HG02840 (cell line): ENCODE measurements around the gene PPP1R14D.

Source experiments
- ATAC-seq: cut with Tn5 transposase; IDR thresholded peaks from one replicate; pipeline ENCODE4 v1.9.1; 2021; ENCODE audit warnings: mild to moderate bottlenecking, moderate library complexity, moderate number of reproducible peaks; ENCODE audit not compliant: unreplicated experiment, low FRiP score

Gene PPP1R14D

DNA sequence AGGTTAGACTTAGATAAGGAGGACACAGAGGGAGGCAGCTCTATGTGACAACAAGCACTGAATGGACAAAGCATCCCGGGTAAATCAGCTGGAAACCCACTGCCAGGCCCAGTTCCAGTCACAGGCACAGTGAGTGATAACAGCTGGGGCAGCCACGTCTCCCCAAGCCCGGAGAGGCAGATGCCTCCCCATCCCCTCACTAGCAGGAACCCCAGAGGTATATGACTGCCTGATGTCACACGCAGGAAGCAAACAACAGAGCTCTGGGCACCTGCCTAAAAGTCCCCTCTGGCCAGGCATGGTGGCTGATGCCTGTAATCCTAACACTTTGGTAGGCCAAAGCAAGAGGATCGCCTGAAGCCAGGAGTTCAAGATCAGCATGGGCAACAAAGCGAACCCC is 40.5 kb downstream of the PPP1R14D start:
- no peak for ATAC-seq

DNA sequence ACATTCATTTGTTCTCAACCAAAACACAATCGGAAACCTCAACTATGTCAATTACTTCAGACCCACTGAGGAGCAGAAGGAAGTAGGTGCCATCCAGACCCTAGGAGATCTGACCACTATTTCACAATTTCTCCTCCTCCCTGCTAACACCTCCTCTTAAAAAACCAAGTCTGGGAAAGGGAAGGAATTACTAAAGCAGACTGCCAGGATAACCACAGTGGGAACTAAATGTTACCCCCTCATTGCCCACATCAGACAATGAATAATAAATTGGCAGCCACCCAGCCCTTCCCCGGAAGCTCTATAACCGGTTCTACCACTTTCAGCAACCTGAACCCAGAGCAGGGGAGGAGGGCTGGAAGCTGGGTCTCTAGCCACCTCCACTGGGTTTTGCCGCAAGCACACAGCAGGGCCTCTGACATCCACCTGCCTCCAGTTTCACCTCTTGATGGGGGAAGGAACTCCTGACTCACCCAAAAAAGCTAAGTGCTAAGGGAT is 41.1 kb downstream of the PPP1R14D start:
- no peak for ATAC-seq

GRCh38 chr15:40785814-40786213 is 42.7 kb downstream of the PPP1R14D start:
- ATAC-seq: no peak

DNA sequence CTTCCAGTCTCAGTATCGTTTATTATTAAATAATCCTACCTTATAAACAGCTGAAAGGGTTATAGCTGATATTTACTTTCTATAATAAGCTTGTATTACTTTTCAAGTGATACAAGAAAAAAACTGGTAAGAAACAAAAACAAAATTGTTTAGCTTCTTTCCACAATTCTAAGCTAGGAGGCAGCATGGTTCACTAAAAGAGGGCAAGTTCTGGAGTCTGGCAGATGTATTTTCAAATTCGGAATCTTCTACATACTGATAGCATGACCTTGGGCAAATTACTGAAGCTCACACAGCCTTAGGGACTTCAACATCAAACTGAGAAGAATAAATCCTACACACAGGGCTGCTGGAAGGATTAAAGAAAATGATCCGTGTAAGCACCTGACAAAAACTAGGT is 43.3 kb downstream of the PPP1R14D start:
- ATAC-seq: no peak

DNA sequence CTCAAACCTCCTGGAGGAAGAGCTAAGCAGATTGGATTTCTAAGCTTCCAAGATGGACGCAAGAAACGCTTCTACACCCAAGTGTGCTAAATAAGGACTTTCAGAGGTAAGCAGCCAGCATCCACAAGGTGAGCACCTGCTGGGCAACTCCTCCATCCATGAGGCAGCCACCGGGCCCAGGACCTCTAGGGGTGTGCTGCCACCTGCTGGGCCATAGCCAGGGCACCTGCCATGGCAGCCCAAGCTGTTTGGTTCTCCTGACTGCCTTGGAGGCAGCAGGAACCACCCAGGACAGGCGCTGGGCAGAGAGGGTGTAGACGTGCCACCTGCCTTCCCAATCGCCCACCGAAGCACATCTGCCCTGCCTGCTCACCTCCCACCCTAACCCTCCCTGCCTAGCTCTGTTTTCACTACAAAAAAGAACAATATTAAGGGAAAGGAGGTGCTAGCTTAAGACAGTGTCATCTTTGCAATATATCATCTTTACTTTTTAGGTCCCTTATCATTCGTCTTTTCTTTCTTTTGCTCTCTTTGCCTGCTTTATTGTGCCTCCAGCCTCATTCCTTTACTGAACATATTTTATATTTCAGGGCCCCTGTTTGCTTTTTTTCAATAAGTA is 45.8 kb downstream of the PPP1R14D start:
- ATAC-seq: no peak

DNA sequence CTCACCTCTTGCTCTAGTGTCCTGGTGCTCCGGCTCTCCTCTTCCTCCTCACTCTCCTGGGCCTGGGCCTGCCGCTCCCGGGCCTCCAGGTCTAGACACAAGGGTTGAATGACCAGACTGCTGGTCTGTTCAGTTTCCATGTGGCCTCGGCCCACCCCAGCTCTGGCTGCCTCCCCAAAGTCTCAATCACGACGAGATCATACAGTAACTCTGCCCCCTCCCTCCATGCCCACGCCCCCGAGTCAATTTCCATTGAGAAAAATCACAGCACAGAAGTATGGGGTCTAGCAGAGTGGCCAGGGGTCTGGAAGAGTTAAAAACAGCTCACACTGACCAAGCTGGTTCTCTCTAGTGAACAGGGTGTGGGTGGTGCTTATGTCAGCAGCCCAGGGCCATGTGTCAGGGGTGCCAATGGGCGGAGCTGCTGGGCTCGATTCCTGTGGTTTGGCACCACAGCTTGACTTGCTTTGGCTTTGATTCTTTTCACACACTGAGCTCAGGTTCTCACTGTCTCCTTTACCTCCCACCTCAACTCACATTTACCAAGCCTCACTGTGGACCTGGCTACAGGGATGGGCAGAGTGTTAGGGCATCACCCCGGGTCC is 51.9 kb downstream of the PPP1R14D start:
- ATAC-seq: no peak

GRCh38 chr15:40775740-40776536 is 52.6 kb downstream of the PPP1R14D start:
- no peak for ATAC-seq

GRCh38 chr15:40775007-40775406 is 53.5 kb downstream of the PPP1R14D start:
- no peak for ATAC-seq

DNA sequence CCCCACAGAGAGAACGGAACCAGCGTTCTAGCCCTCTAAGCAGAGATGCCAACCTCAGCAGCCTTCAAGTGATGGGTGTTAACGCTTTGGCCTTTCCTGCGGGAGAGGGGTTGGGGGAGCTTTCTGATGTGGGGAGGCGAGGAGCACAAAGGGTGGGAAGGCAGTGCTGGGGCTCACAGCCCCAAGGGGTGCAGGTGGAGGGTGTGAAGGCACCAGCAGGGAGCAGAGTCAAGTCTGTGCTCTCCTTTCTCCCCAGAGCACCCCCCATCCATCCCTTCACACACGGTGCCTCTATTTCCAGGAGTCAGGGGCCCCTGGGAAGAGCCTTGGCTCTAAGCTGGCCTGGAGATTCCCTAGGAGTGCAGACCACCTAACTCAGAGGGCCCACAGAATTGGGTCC is 54.6 kb downstream of the PPP1R14D start:
- ATAC-seq: no peak

GRCh38 chr15:40773496-40773895 is 55.0 kb downstream of the PPP1R14D start:
- ATAC-seq: no peak

DNA sequence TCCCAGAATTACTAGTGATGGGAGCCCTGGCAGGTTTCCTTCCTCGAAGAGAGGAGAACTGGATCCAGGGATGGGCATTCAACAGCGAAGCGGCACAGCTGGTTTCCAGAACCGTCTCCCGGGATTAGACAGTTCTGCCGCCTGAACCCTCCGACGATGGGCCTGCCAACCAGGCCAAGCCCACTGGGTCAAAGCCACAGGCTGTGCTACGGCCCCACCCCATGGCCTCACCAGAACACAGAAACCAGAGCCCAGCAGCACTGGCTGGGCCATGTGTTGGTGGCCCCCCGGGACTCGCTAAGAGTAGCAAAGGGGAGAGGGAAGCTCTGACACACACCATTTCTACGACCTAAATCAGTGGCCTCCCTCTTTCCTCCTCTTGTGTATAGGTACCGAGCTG is 56.5 kb downstream of the PPP1R14D start:
- ATAC-seq: no peak

DNA sequence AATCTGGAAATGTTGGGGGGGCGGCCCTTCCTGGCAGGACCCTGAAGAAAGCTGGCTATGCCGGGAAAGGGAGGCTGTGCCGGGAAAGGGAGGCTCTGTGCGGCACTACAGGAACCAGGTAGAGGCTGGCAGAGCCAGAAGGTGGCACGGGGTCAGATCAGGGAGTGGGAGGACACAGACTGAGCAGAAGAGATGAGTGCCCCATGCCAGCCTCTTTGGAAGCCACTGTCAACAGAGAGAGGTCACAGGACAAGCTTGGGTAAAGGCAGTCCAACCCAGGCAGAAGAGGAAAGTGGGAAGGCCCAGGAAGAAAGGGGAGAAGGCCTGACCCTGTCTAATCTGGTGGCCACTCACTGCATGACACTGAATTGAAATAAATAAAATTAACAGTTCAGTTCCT is 57.3 kb downstream of the PPP1R14D start:
- ATAC-seq: no peak

DNA sequence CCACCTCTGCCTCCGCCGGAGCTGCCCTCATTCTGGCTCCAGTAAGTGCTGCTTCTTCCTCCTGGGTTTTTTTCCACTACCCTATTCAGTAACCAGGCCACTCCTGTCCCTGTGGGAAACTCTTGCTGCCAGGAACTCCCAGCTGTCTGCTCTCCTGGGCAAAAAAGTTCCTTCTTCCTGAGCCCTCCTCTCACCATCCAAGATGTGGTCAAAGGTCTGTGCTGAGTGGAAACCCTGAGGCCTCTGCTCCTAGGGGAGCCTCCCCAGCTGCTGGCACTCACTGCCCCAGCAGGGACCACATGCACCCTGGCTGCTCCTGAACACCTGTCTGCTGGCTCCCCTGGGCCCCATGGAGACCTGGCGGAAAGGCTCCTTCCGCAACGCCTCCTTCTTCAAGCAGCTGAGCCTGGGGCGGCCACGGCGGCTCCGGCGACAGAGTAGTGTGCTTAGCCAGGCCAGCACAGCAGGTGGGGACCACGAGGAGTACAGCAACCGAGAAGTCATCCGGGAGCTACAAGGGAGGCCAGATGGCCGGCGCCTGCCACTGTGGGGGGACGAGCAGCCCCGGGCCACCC is 58.3 kb downstream of the PPP1R14D start:
- no peak for ATAC-seq

DNA sequence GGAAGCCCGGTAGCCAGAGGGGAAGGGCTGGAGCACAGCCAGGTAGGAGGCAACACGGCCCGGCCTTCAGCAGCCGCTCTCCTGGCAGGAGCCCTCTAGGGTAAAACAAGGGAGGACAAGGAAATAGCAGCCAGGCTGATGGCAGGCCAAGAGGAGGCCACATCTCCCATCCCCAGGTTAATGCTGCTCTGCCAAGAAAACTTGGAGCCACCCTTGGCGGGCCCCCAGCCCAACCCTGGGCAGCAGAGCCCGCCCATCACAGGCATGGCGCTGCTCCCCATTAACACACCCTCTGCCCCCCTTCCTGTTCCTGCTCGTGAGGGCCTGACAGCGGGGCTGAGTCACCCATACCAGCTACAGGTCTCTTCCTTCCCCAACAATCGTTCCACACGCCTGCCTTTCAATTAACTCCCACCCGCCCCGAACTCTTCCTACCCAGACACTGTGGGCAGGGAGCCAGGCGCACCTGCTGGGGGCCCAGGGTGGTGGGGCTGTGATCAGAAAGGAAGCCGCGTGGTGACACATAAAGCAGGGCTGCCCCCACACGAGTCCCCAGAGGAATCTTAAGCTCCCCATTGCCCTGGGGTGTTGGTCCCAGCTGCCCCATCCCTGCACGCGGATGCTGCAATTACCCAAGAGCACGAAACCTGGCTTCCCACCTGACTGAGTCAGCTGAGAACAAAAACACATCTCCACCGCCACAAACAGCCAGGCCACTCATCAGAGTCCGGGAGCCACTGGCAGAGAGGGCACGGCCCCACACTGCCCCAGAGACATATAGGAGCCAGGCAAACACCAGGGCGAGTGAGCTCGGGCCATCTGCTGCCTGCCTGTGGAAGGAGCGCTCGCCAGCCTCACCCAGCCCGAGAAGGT is 59.0 kb downstream of the PPP1R14D start, which contains the start of gene C15orf62:
Gene C15orf62 (plus strand): TSS at position 707 of the 873 bp plus-strand sequence. CDS start 516 bp downstream, outside the sequence.
- ATAC-seq: no peak

DNA sequence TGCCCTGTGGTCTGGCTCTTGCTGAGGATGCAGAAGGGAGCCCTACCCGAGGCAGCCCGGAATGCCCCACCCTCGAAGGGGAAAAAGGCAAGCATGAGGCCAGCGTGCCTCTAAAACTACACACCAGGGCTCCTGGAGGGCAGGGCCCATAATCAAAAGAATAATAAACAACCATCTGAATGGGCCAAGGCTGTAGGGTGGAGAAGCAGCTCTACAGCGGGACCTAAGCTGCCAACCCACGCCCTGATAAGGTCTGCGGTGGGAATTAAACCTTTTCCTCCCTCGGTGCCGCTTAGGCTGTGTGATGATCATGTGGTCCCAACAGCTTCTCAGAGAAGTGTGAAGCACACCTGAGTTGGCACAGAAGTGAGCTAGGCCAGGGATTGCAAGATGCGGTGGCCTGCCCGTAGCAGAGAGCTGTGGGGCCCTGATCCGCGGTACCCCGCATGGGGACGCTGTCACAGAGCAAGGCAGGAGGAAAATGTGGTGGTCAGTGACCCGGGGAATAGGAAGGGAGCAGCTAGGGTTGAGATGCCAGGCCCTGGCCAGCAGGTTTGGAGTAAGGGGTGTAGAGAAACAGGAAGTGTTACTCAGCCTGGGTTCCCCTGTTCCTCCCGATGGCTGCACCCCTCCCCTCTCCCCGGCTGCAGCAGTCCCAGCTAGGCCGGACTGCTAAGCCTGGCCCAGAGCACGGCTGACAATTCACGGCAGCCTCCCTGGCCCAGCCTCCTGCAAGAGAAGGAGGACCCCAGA is 59.8 kb downstream of the PPP1R14D start:
- no peak for ATAC-seq

GRCh38 chr15:40767838-40768500 is 60.5 kb downstream of the PPP1R14D start:
- no peak for ATAC-seq

GRCh38 chr15:40766906-40767837 is 61.3 kb downstream of the PPP1R14D start:
- ATAC-seq: no peak
